ENCODE data around the gene SUFU. TPM values are rescaled to one million over a fixed set of nuclear protein-coding genes. Genes with fewer than 3 reads are reported as not detected.

SUFU gene
- total RNA-seq: 11.4 TPM

DNA sequence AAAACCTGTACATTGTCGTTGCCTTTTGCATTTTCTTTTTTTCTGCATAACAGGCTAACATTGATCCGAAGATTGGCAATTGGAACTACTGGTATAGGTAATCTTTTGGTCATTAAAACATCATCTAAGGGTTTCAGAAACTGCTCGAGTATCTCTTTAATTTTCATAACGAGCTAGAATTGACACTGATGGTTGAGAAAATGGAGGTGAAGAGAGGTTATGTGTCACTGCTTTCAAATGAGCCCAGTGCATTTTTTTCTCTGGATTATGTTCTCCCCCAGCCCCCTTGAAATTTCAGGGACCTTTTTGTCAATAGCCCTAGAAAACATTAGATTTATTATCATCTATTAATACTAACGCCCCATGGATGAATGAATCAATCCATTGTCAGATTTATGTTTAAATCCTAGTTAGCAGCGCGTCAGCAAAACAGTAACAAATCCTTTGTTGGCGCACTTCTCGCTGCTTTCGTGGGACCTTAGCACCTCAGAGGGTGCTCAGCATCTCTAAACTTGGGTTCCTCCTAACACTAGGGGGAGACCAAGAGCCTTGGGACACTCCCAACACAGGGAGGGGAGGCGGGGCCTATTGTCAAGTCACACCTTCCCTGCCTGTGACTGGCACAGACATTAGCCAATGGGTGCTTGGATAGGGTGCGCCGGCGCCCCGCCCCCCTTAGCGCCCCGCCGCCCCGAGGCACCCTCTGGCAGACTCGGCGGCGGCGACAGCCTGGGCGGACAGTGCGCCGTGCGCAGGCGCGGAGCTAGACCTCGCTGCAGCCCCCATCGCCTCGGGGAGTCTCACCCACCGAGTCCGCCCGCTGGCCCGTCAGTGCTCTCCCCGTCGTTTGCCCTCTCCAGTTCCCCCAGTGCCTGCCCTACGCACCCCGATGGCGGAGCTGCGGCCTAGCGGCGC, at the start of gene SUFU:
Gene SUFU (plus strand): TSS at position 709 of the 915 bp plus-strand sequence. CDS start 181 bp downstream, at position 890.

DNA sequence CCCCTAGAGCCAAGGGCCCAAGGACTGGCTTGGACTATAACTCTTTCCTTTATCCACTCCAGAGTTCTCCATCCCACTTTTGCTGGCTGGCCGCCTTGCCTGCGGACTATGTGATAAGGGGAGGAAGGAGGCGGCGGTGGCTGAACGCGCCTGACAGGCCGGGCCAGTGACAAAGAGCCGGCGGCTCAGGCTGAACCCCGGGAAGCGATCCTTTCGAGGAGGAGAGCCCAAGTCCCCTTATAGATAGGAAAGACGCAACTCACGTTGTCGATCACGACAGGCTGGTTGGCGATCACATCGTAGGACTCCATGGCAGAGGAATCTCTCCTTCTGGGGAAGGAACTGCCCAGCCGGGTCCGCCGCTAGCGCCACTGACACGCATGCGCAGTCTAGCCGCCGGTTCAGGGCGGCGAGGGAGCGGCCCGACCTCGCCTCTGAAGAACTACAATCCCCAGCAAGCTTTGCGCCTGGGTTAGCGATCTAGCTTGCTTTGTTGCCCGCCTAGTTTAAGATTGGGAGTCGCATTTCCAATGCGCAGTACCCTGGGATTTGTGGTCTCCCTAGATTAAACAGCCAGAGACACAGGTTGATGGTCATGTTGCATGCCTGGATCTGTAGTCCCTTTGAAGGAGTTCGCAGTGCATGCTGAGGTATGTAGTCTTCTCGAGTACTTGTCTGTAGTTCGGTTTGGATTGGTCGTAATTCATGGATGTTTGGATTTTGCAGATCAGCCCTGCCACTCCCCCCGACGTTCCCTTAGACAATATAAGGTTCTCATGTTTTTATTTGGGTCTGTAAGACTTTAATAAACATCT, 1.2 kb upstream of the SUFU start, which contains the start of gene ACTR1A:
Gene ACTR1A (minus strand): TSS at position 376 of the 815 bp plus-strand sequence. CDS start 65 bp downstream, at position 311.

DNA sequence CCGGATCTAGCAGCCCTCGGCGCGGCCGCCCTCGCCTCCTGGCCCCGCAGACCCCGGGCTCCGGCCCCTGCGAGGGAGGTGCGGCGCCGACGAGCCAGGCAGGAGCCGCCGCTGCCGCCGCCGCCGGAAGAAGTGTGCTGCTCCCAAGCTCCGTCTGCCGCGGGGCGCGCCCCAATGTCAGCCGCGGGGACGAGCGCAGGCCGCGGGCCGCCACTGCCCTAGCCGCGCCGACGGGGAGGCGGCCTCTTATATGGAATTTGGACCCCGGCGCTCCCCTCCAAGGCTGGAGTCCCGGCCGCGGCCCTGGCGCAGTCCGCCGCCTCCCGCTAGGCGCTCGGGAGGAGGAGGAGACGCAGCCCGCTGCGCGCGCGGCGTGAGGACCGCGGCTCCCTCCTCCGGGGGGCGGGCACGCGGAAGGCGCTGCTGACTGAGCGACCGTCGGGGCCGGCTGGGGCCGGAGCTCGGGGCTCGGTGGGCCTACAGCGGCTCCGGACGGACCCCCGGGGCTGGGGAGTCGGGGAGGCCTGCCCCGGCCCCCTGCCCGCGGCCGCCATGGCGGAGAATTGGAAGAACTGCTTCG, 140.4 kb downstream of the SUFU start, which contains the start of gene TRIM8:
Gene TRIM8 (plus strand): TSS at position 414 of the 580 bp plus-strand sequence. CDS start 139 bp downstream, at position 553.

Other genes starting within 250 kb of the SUFU start
- 16.2 TPM for gene NFKB2, start 108.3 kb upstream of the SUFU start, total RNA-seq
- 49.2 TPM for gene PSD, start 85.2 kb upstream of the SUFU start, total RNA-seq
- 18.9 TPM for gene FBXL15, start 83.1 kb upstream of the SUFU start, total RNA-seq
- 58.9 TPM for gene CUEDC2, start 71.4 kb upstream of the SUFU start, total RNA-seq
- 0.93 TPM for gene C10orf95, start 52.4 kb upstream of the SUFU start, total RNA-seq
- gene ACTR1A, start 1.3 kb upstream of the SUFU start, total RNA-seq: 99.1 TPM
- 105 TPM for gene TRIM8, start 140.5 kb downstream of the SUFU start, total RNA-seq
- 21.6 TPM for gene ARL3, start 210.4 kb downstream of the SUFU start, total RNA-seq
- 16.8 TPM for gene SFXN2, start 210.7 kb downstream of the SUFU start, total RNA-seq
- gene WBP1L, start 240.0 kb downstream of the SUFU start, total RNA-seq: 80.5 TPM